Measurements from ENCODE around the gene SRGAP2C. TPM values are rescaled to one million over a fixed set of nuclear protein-coding genes. Genes with fewer than 3 reads are reported as not detected.
"Not testable (repeated sequence)": the region's sequence is repeated elsewhere in the genome, so short reads cannot be mapped to it uniquely, and the experiment has no call there.

The SRGAP2C gene
- total RNA-seq, 4 donors from 2014 or later, result 2.5 to 6.0 (median 3.5) TPM

DNA sequence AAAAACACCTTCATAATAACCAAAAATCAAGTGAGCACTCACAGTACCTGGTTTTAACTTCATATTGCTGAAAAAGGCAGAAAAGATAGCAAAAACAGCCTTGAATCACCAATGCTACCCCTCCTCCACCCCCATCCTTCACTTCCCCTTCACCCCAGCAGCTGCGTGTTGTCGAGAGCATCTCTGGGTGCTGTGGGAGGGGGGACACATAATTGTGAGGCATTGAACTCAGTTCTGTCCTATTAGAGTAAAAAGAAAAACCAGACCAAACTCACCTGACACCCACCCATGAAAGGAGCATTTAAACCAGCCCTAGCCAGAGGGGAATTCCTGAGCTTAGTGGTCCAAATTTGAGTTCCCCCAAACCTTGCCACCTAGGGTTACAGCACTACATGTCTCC is 248.7 kb downstream of the SRGAP2C start:
- intact Hi-C loops (cut with DNase I; ENCODE audit: low total_unique reads); H3K9me3 ChIP-seq; H3K27ac ChIP-seq; H3K36me3 ChIP-seq; H3K4me3 ChIP-seq; H3K4me1 ChIP-seq; in situ Hi-C loops (cut with MboI; ENCODE audit: low sequenced_read_pairs in 4 of 4); DNase-seq; ATAC-seq; H3K27me3 ChIP-seq: not testable (repeated sequence)

DNA sequence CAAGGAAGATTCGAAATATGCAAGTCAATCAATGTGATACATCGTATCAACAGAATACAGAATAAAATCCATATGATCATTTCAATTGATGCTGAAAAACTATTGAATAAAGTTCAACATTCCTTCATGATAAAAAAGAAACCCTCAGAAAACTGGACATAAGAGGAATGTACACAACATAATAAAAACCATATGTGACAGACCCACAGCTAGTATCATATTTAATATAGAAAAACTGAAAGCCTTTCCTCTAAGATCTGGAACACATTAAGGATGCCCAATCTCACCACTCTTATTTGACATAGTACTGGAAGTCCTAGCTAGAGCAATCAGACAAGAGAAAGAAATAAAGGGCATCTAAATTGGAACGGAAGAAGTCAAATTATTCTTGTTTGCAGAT is 254.1 kb downstream of the SRGAP2C start:
- intact Hi-C loops (cut with DNase I; ENCODE audit: low total_unique reads); in situ Hi-C loops (cut with MboI; ENCODE audit: low sequenced_read_pairs in 4 of 4): not testable (repeated sequence)

DNA sequence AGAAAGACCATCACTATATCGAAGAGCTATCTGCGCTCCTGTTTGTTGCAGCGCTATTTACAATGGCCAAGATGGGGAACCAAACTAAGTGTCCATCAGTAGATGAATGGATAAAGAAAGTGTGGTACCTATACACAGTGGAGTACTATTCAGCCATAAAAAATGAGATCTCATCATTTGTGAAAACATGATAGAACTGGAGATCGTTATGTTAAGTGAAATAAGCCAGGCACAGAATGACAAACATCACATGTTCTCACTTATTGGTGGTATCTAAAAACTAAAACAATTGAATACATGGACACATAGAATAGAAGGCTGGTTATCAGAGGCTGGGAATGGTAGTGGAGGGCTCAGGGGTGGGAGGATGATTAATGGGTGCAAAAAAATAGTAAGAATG is 256.2 kb downstream of the SRGAP2C start:
- ATAC-seq, result no peak
- Histone ChIP-seq H3K4me3 (no peak overlapping the region), H3K9me3 (no peaks in the 10 kb centered on the region), H3K27me3 (no peaks in the 10 kb centered on the region), H3K36me3 (no peaks in the 10 kb centered on the region), H3K4me1 (no peaks in the 10 kb centered on the region), H3K27ac (no peak overlapping the region)
- no peak for TF ChIP-seq POLR2A (IDR thresholded peaks at IDR 0.05)
- TF ChIP-seq, protein P1, sequence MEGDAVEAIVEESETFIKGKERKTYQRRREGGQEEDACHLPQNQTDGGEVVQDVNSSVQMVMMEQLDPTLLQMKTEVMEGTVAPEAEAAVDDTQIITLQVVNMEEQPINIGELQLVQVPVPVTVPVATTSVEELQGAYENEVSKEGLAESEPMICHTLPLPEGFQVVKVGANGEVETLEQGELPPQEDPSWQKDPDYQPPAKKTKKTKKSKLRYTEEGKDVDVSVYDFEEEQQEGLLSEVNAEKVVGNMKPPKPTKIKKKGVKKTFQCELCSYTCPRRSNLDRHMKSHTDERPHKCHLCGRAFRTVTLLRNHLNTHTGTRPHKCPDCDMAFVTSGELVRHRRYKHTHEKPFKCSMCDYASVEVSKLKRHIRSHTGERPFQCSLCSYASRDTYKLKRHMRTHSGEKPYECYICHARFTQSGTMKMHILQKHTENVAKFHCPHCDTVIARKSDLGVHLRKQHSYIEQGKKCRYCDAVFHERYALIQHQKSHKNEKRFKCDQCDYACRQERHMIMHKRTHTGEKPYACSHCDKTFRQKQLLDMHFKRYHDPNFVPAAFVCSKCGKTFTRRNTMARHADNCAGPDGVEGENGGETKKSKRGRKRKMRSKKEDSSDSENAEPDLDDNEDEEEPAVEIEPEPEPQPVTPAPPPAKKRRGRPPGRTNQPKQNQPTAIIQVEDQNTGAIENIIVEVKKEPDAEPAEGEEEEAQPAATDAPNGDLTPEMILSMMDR (IDR thresholded peaks at IDR 0.05 in 4 of 5, conservative IDR thresholded peaks at IDR 0.05 in 1 of 5), result no peak
- no peak for DNase-seq
- in situ Hi-C loops (cut with MboI; ENCODE audit: low sequenced_read_pairs in 4 of 4) (no loop called here), intact Hi-C loops (cut with DNase I; ENCODE audit: low total_unique reads) (no loop called here)

More for the DNA sequence above, 254.1 kb downstream of the SRGAP2C start:
- H3K27me3 ChIP-seq, H3K4me1 ChIP-seq, H3K9me3 ChIP-seq, H3K4me3 ChIP-seq, ATAC-seq, DNase-seq, H3K27ac ChIP-seq, H3K36me3 ChIP-seq: not testable (repeated sequence)

Other genes starting within 250 kb of the SRGAP2C start
- not detected for gene FAM72B, start 635 bp upstream of the SRGAP2C start, total RNA-seq

Data from gastrocnemius medialis (tissue), 4 donors.